ENCODE measurements around the gene NQO1.

DNA sequence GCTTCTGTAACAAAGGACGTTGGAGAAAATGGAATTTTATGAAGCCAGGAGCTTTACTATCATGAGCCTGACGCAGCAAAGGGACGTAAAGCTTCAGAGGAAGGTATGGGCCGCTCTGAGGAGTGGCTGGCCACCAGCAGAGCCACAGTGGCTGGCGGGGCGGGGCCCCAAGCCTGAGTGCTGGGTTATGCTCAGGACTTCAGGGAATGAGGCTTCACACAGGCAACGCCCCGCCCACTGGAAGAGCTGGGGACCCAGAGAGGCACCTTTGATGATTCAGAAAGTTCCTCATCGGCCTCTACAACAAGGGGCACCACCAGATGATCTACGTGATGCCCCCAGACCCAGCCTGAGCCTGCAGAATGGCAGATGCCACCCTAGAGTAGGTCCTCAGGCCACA lies 19.6 kb upstream of the NQO1 start:
- TF ChIP-seq, protein P1, sequence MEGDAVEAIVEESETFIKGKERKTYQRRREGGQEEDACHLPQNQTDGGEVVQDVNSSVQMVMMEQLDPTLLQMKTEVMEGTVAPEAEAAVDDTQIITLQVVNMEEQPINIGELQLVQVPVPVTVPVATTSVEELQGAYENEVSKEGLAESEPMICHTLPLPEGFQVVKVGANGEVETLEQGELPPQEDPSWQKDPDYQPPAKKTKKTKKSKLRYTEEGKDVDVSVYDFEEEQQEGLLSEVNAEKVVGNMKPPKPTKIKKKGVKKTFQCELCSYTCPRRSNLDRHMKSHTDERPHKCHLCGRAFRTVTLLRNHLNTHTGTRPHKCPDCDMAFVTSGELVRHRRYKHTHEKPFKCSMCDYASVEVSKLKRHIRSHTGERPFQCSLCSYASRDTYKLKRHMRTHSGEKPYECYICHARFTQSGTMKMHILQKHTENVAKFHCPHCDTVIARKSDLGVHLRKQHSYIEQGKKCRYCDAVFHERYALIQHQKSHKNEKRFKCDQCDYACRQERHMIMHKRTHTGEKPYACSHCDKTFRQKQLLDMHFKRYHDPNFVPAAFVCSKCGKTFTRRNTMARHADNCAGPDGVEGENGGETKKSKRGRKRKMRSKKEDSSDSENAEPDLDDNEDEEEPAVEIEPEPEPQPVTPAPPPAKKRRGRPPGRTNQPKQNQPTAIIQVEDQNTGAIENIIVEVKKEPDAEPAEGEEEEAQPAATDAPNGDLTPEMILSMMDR (IDR thresholded peaks at IDR 0.05; ENCODE audit: borderline replicate concordance, extremely low read depth, low read length, poor library complexity, severe bottlenecking) = no peak
- TF ChIP-seq EZH2 (IDR thresholded peaks at IDR 0.05; ENCODE audit: borderline replicate concordance, low read depth, low read length, severe bottlenecking) = no peak

All from DND-41 (cell line).